Spleen (tissue), 7 donors: ENCODE results near the gene MMRN2.
"Not testable (repeated sequence)": the region's sequence is repeated elsewhere in the genome, so short reads cannot be mapped to it uniquely, and the experiment has no call there.

ENCODE experiments used
- POLR2A ChIP-seq, 3 donors: fragments of 450-650 bp; IDR thresholded peaks; one replicate each; pipeline ENCODE4 v1.5.1; 2017; ENCODE audit warnings: antibody characterized with exemption in 3 of 3, mild to moderate bottlenecking in 1 of 3
- TF ChIP-seq, protein P1 (sequence below), 11 experiments: fragments of 200-600 bp in 7 of 11; fragments of 450-650 bp in 4 of 11; sonication (generic) in 4 of 11; IDR thresholded peaks in 8 of 11; conservative IDR thresholded peaks in 3 of 11; 1 replicate in 7 of 11; 2 replicates in 4 of 11; pipeline versions ENCODE4 v1.4.0 to v1.8.0; 2016 to 2021; ENCODE audit warnings: antibody characterized with exemption in 11 of 11, inconsistent platforms in 4 of 11, mild to moderate bottlenecking in 1 of 11
- donor health status: DM: no; HTN: no; CAD: no; lungs with moderate emphysema.
- donor health status: DM: no; HTN: no; CAD: no.
- donor health status: DM: no; HTN: no; CAD: no.

DNA sequence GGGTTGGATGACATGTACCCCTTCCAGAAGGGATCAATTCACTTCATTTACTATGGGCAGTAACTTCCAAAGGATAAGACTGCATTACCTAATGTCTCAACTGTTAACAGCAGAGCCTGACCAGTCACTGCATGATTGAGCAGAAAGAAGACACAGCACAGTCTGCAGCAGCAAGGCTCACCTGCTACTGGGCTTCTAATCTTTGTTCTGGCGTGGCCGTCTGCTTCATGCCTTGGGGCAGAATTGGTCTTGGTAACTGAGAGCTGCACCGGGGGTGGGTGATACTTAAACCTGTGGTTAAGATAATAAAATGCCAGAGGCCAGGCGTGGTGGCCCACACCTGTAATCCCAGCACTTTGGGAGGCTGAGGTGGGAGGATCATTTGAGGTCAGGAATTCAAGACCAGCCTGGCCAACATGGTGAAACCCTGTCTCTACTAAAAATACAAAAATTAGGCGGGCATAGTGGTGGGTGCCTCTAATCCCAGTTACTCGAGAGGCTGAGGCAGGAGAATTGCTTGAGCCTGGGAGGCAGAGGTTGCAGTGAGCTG lies 23.2 kb downstream of the MMRN2 start:
- not testable (repeated sequence) for TF ChIP-seq POLR2A (IDR thresholded peaks at IDR 0.05)
- TF ChIP-seq, protein P1, sequence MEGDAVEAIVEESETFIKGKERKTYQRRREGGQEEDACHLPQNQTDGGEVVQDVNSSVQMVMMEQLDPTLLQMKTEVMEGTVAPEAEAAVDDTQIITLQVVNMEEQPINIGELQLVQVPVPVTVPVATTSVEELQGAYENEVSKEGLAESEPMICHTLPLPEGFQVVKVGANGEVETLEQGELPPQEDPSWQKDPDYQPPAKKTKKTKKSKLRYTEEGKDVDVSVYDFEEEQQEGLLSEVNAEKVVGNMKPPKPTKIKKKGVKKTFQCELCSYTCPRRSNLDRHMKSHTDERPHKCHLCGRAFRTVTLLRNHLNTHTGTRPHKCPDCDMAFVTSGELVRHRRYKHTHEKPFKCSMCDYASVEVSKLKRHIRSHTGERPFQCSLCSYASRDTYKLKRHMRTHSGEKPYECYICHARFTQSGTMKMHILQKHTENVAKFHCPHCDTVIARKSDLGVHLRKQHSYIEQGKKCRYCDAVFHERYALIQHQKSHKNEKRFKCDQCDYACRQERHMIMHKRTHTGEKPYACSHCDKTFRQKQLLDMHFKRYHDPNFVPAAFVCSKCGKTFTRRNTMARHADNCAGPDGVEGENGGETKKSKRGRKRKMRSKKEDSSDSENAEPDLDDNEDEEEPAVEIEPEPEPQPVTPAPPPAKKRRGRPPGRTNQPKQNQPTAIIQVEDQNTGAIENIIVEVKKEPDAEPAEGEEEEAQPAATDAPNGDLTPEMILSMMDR (IDR thresholded peaks at IDR 0.05 in 8 of 11, conservative IDR thresholded peaks at IDR 0.05 in 3 of 11) = not testable (repeated sequence)
